Right lobe of liver (tissue), 6 donors: ENCODE data around the gene SMPD3. TPM values are rescaled to one million over a fixed set of nuclear protein-coding genes. Genes with fewer than 3 reads are reported as not detected.

ENCODE experiments used
- ATAC-seq, 4 donors: fragments of 200-7000 bp; cut with Tn5 transposase; one replicate each; pipeline ENCODE4 v1.9.1; 2020; ENCODE audit warnings: mild to moderate bottlenecking in 4 of 4, moderate library complexity in 4 of 4
- DNase-seq, 3 donors: peaks; one replicate each; pipeline ENCODE4 v3.0.0-alpha.2; 2020
- H3K27ac ChIP-seq, 3 donors: fragments of 200-600 bp; one replicate each; pipeline ENCODE4 v1.8.0; 2022
- H3K27me3 ChIP-seq, 2 donors: fragments of 200-600 bp; one replicate each; pipeline ENCODE4 v1.8.0; 2022
- H3K36me3 ChIP-seq, 4 donors: fragments of 200-600 bp; sonication (generic) in 1 of 4; one replicate each; pipeline versions ENCODE4 v1.5.1 to v1.8.0; 2017 to 2022; ENCODE audit warnings: control low read depth in 1 of 4
- H3K4me1 ChIP-seq, 4 donors: fragments of 200-600 bp; sonication (generic) in 1 of 4; one replicate each; pipeline versions ENCODE4 v1.5.1 to v1.8.0; 2017 to 2022; ENCODE audit warnings: control low read depth in 1 of 4
- H3K4me3 ChIP-seq, 3 donors: fragments of 200-600 bp; one replicate each; pipeline ENCODE4 v1.8.0; 2022
- H3K9me3 ChIP-seq, 4 donors: fragments of 200-600 bp; sonication (generic) in 1 of 4; one replicate each; pipeline versions ENCODE4 v1.5.1 to v1.8.0; 2017 to 2022; ENCODE audit warnings: control low read depth in 1 of 4
- CTCF ChIP-seq, 4 donors: fragments of 200-600 bp in 3 of 4; fragments of 450-650 bp in 1 of 4; IDR thresholded peaks; one replicate each; pipeline versions ENCODE4 v1.5.1 to v1.8.0; 2016 to 2022; ENCODE audit warnings: antibody characterized with exemption in 4 of 4, mild to moderate bottlenecking in 2 of 4
- POLR2A ChIP-seq: fragments of 450-650 bp; IDR thresholded peaks from one replicate; pipeline ENCODE4 v1.6.1; 2017; ENCODE audit warnings: antibody characterized with exemption, mild to moderate bottlenecking
- WGBS: methylation state at CpG from one replicate; pipeline ENCODE4 v1.1.6; 2018; ENCODE audit warnings: low coverage, low lambda C conversion rate; ENCODE audit not compliant: insufficient coverage; ENCODE audit errors: missing lambda C conversion rate; 5-methylcytosine and 5-hydroxymethylcytosine counted together
- intact Hi-C, 2 donors: fragments of 100-400 bp; cut with DNase I; formaldehyde crosslinking; loops; one replicate each; pipeline versions ENCODE4 v1.11.2 to v1.14.1; 2022
- total RNA-seq, 6 experiments: library from RNA; depleted of rRNA in 2 of 6; stranded (reverse); fragments of >200 nt in 2 of 6; fragmentation: NEBNext Ultra II Directional in 3 of 6; extraction: Animal tissue kit (Norgen Biotek cat#: 25700) in 3 of 6; gene quantifications; one replicate each; pipeline versions ENCODE4 v1.1.0 to v1.2.4, GENCODE V29; 2016 to 2023
- donor health status: DM: no; HTN: yes; CAD: no.
- donor health status: DM: no; HTN: no; CAD: no.
- donor health status: DM: no; HTN: no; CAD: no.
- donor health status: DM: no; HTN: yes; CAD: no.
- donor health status: DM: no; HTN: yes; CAD: no.

SMPD3 gene
- total RNA-seq, 6 experiments from 2014 or later, result 0.18 to 27.2 (median 5.0) TPM

GRCh38 chr16:68490358-68490757, 42.0 kb upstream of the SMPD3 start:
- no peaks in the 10 kb centered on the region for H3K36me3 ChIP-seq
- intact Hi-C loops, result no loop called here
- no peak overlapping the region for H3K27ac ChIP-seq
- TF ChIP-seq POLR2A (no peak), CTCF (IDR thresholded peaks at IDR 0.05) (no peak)
- no peaks in the 10 kb centered on the region for H3K27me3 ChIP-seq
- no peak overlapping the region for H3K4me3 ChIP-seq
- DNase-seq (no peak), ATAC-seq (no peak)
- H3K4me1 ChIP-seq, result peaks cover 0 to 21% (median 0%) of the 10 kb centered on the region in 4 donors
- WGBS, result 100% methylated on average over 1 of the region's 1 CpG
- H3K9me3 ChIP-seq, result no peaks in the 10 kb centered on the region

- H3K4me3 ChIP-seq, result no peak overlapping the region
- no peaks in the 10 kb centered on the region for H3K36me3 ChIP-seq
- intact Hi-C loops, result no loop called here
- DNase-seq, result no peak
- no peaks in the 10 kb centered on the region for H3K27me3 ChIP-seq
- no peak for ATAC-seq
- TF ChIP-seq POLR2A, result no peak
- no peak for TF ChIP-seq CTCF (IDR thresholded peaks at IDR 0.05)
- peaks cover 0 to 21% (median 0%) of the 10 kb centered on the region in 4 donors for H3K4me1 ChIP-seq
- WGBS, result 61% methylated on average over 2 of the region's 2 CpGs
- H3K9me3 ChIP-seq, result no peaks in the 10 kb centered on the region
- H3K27ac ChIP-seq, result no peak overlapping the region
Observed at GRCh38 chr16:68488554-68488953, 40.2 kb upstream of the SMPD3 start.

- Histone ChIP-seq H3K27me3 (no peaks in the 10 kb centered on the region), H3K9me3 (no peaks in the 10 kb centered on the region), H3K4me3 (no peak overlapping the region), H3K27ac (no peak overlapping the region), H3K36me3 (no peaks in the 10 kb centered on the region), H3K4me1 (peaks cover 0 to 19% (median 0%) of the 10 kb centered on the region in 4 donors)
- intact Hi-C loops, result no loop called here
- TF ChIP-seq CTCF (IDR thresholded peaks at IDR 0.05) (no peak), POLR2A (no peak)
- no peak for ATAC-seq
- WGBS, result 72% methylated on average over 2 of the region's 6 CpGs
- DNase-seq, result no peak
Observed at GRCh38 chr16:68487669-68488068, 39.4 kb upstream of the SMPD3 start.

- no peaks in the 10 kb centered on the region for H3K9me3 ChIP-seq
- ATAC-seq (no peak), DNase-seq (no peak)
- intact Hi-C loops, result no loop called here
- H3K4me3 ChIP-seq, result no peak overlapping the region
- no peaks in the 10 kb centered on the region for H3K36me3 ChIP-seq
- no peaks in the 10 kb centered on the region for H3K27me3 ChIP-seq
- WGBS, result 100% methylated on average over 1 of the region's 4 CpGs
- no peak overlapping the region for H3K27ac ChIP-seq
- TF ChIP-seq POLR2A, result no peak
- H3K4me1 ChIP-seq, result peaks cover 0 to 14% (median 0%) of the 10 kb centered on the region in 4 donors
Observed at GRCh38 chr16:68487203-68487514, 38.9 kb upstream of the SMPD3 start.

GRCh38 chr16:68486502-68487202, 38.3 kb upstream of the SMPD3 start:
- no peaks in the 10 kb centered on the region for H3K9me3 ChIP-seq
- H3K4me3 ChIP-seq, result no peak overlapping the region
- H3K27ac ChIP-seq, result no peak overlapping the region
- DNase-seq, result no peak
- WGBS, result 43% methylated on average over 4 of the region's 4 CpGs
- H3K27me3 ChIP-seq, result no peaks in the 10 kb centered on the region
- TF ChIP-seq CTCF (IDR thresholded peaks at IDR 0.05), result no peak
- intact Hi-C loops, result no loop called here
- H3K4me1 ChIP-seq, result peaks cover 0 to 14% (median 0%) of the 10 kb centered on the region in 4 donors
- no peaks in the 10 kb centered on the region for H3K36me3 ChIP-seq
- ATAC-seq, result peak; percentile 37 to 76 (median 58)
